Fibroblast of skin of abdomen (primary cell): ENCODE data around the gene XRCC1. TPM values are rescaled to one million over a fixed set of nuclear protein-coding genes. Genes with fewer than 3 reads are reported as not detected.
A peak's percentile ranks its signal among the peaks of the same experiment; 100 is the strongest.

ENCODE experiments used
- DNase-seq: peaks from one replicate; pipeline ENCODE4 v3.0.0-alpha.2; 2013
- polyA plus RNA-seq, 2 experiments: library from polyadenylated mRNA; unstranded; fragments of 120-200 nt; gene quantifications; one replicate each; pipeline ENCODE4 v1.2.1, GENCODE V29; 2013; ENCODE audit not compliant: insufficient read length in 2 of 2

The XRCC1 gene, protein sequence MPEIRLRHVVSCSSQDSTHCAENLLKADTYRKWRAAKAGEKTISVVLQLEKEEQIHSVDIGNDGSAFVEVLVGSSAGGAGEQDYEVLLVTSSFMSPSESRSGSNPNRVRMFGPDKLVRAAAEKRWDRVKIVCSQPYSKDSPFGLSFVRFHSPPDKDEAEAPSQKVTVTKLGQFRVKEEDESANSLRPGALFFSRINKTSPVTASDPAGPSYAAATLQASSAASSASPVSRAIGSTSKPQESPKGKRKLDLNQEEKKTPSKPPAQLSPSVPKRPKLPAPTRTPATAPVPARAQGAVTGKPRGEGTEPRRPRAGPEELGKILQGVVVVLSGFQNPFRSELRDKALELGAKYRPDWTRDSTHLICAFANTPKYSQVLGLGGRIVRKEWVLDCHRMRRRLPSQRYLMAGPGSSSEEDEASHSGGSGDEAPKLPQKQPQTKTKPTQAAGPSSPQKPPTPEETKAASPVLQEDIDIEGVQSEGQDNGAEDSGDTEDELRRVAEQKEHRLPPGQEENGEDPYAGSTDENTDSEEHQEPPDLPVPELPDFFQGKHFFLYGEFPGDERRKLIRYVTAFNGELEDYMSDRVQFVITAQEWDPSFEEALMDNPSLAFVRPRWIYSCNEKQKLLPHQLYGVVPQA
- polyA plus RNA-seq (2013, experiment 1 of 2; ENCODE audit: insufficient read length) = 38.2 TPM
- polyA plus RNA-seq (2013, experiment 2 of 2; ENCODE audit: insufficient read length) = 37.9 TPM

DNA sequence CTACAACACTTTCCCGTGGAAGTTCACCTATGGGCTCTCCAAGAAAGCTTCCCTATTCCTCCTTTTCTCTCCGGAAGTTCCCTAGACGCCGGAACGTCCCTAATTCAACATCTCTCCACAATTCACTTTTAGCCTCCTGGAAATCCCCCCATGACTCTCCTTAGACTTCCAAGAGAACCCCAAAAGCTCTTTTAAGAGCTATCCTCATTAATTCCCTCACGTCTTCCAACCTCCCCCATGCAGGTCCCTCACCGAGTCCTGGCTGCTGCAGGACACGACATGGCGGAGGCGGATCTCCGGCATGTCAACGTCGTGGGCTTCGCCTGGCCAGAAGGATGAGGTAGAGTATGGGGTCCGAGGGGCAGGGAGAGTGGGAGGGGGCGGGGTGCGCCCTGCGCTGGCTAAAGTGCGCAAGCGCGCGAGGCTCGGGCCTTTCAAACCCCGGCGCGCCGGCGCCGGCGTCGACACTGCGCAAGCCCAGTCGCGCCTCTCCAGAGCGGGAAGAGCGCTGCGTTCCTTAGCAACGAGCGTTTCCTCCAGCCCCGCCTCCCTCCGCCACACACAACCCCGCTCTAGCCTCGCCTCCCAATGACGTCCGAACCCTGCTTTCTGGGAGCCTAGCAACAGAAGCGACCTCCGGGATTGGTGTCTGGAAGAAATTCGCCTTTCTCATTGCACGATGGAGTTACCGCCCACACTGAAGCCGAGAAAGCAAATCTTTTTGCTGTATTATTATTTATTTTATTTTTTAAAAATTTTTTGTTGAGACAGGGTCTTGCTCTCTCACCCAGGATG lies at the start of gene XRCC1, which contains the start of gene PINLYP:
XRCC1 (minus strand) TSS at position 372 of the 795 bp plus-strand sequence; CDS start at position 303, 69 bp downstream.
PINLYP (plus strand) TSS at position 646 of the 795 bp plus-strand sequence. CDS start 1,391 bp downstream, outside the sequence.
- DNase-seq = peak; percentile 99

DNA sequence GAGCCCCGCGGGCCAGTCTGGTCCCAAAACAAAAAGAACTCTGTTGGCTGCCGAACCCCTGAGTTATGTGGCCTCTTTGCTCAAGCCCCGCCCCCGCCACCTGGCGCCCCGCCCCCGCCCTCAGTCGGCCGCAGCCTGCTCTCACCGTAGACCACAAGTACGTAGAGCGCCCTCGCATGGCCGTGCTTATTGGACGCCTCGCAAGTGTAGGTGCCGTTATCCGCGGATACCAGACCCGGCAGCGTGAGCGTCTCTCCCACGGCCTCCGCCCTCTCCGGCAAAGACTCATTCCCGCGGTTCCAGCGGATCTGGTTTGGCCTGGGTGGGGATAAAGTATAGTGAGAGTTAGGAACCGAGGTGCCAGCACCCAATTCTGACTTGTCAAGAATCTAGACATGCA lies 49.6 kb upstream of the XRCC1 start:
- DNase-seq = no peak

DNA sequence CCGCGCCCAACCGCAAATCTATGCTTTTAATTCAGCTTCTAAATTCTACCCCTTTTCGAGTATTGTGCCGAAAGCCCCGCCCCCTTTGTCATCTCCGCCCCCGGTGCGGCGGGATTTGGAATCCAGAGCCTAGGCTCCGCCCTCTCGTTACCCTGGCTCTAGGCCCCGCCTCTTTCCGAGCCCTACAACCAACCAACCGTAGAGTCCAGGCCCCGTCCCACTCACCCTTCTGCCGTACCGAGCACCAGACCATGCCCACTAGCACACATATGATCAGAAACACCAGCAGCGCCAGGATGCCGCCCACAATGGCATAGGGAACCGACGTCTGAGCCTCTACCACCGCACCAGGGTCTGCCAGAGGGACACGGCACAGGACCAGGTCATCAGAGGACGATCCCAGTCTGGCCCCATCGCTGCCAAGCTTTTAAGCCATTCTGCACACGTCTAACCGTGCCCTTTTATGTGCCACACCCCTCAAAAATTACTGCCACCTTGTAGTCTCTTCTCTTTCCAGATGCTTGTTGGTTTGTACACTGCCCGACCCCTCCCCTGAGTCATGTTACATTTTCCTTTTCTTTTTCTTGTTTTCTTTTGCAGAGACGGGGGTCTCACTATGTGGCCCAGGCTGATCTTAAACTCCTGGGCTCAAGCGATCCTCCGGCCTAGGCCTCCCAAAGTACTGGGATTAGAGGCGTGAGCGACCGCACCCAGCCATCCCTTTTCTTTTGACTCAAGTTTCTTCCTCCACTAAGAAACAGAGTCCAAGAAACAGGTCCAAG lies 48.8 kb upstream of the XRCC1 start:
- no peak for DNase-seq

GRCh38 chr19:43622956-43623355 lies 47.6 kb upstream of the XRCC1 start:
- DNase-seq = no peak

DNA sequence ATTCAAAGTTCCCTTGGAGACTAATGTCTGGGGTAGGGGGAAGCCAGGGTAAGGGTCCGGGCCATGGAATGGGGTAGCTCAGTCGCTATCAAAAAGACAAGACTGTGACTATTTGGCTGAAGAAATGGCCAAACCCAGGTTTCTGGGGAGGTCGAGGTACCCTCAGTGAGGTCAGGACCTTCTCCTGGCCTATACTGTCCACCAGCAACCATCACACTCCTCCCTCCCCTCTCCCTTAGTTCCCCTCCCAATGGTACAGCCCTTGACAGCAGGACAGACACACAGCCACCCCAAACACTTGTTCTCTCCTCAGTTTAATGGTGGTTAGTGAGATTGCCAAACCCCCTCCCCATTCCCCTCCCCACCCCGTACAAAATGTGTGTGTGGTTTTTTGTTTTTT lies 46.7 kb upstream of the XRCC1 start:
- no peak for DNase-seq

DNA sequence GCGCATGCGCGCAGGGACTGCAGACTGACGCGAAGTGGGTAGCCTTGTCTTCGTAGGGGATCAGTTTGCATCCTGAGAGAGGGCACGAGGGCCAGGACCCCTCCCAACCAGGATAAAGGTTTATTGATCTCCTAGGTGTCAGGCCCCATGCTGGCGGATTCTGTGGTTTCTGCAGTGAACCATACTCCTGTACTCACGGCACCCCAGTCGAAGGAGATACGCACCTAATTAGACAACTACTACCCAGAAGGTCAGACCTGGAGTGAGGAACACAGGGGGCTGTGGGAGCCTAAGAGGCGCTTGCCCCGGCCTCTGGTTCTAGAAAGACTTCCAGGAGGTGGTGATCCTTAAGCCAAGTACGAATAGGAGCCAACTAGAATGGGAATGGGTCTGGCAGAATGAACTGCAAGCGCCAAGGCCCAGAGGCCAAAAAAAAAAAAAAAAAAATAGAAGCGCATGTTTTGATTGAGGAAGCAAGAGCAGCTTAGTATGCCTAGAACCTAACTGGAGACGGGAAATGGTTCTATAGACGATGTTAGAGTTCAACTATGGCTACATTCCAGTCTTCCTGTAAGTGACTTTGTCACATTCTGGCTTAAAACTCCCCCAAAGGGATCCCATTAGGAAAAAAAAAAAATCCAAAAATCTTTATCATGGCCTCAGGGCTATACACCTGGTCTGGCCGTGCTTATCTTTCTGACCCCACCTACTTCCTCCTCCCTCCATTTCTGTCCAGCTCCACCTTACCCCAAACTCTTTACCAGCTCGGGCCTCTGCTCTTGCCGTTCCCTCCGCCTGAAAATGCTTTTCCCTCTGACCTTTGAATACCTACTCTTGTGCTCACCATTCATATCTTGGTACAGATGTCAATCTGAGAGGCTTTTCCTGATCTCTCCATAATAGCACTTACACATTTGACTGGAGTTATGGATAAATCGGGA lies 45.0 kb upstream of the XRCC1 start:
- DNase-seq = no peak

- peak; percentile 90 for DNase-seq
Observed at GRCh38 chr19:43619262-43620060, 44.1 kb upstream of the XRCC1 start, which contains the start of gene ZNF428. Gene ZNF428 (minus strand): TSS chr19:43619629. CDS start chr19:43614304, 5,325 bp downstream.

DNA sequence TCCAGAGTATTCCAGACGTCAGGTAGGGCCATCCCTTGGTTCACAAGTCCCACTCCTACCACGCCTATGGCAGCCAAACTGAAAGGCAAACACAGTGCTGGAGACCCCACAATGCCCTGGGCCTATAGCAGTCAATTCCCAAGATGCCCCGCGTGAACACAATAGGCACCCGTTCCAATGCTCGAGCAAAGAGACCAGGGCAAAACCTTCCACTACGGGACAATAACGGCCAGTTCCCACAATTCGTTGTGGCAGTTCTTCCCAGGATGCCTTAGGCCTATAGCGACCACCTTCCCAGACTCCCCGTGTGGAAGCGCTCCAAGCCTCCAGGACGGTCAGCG lies 43.6 kb upstream of the XRCC1 start:
- peak; percentile 29 for DNase-seq

- DNase-seq = no peak
Observed at GRCh38 chr19:43616954-43617353, 41.6 kb upstream of the XRCC1 start.

DNA sequence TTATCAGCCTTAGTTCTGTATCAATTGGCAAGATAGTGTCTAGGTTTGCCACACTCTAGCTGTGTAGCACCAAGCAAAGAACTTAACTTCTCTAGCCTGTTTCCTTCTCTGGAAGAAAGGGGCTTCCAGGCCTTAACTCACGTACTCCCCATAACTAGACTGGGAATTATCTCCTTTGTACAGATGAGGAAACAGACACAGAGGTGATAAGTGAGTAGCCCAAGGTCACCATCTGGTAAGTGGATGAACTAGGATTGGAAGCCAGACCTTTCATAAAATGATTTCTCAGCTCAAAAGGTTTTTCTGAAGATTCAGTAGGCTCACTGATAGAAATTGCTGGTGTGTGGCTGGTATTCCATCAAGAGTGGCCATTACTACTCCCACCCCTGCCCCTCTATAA lies 41.0 kb upstream of the XRCC1 start:
- no peak for DNase-seq

DNA sequence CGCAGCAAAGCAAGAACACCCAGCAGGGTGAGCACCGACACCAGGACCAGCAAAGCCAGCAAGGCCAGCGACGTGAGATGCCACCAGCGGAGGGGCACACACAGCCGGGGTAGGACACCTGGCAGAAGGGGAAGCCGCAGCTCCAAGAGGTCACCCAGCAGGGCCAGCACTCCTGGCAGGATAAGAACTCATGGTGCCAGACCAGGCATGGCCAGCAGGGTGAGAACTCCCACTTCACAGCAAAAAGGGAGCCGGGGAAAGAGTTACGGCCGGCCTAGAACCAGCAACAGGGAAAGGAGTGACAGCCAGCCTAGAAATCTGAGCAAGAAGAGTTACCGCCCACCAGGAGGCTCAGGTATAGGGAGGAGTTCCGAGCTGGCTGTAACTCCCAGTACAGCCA lies 37.0 kb upstream of the XRCC1 start:
- no peak for DNase-seq

DNA sequence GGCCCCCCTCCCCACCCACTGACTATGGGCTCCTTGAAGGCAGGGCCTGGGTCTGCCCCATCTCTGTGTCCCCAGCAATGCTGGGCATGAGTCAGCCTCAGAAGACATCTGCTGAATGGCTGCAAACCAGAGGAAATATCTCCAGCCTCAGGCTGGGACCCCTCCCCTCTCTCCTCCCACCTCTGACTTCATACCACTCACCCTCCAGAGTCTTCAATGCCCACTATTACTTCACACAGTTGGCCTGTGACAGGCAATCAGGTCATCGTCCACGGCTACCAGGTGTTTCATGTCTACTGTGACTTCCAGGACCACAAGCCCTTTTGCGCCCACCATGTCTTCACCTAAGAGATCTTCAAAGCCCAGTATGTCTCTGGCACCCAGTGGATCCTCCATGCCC lies 36.5 kb upstream of the XRCC1 start, which contains the start of gene SRRM5:
SRRM5 (plus strand) TSS at position 301 of the 400 bp plus-strand sequence; CDS start at position 335, 34 bp downstream.
- DNase-seq = no peak

GRCh38 chr19:43610493-43610892 lies 35.2 kb upstream of the XRCC1 start:
- no peak for DNase-seq

GRCh38 chr19:43609872-43610271 lies 34.5 kb upstream of the XRCC1 start:
- no peak for DNase-seq

DNA sequence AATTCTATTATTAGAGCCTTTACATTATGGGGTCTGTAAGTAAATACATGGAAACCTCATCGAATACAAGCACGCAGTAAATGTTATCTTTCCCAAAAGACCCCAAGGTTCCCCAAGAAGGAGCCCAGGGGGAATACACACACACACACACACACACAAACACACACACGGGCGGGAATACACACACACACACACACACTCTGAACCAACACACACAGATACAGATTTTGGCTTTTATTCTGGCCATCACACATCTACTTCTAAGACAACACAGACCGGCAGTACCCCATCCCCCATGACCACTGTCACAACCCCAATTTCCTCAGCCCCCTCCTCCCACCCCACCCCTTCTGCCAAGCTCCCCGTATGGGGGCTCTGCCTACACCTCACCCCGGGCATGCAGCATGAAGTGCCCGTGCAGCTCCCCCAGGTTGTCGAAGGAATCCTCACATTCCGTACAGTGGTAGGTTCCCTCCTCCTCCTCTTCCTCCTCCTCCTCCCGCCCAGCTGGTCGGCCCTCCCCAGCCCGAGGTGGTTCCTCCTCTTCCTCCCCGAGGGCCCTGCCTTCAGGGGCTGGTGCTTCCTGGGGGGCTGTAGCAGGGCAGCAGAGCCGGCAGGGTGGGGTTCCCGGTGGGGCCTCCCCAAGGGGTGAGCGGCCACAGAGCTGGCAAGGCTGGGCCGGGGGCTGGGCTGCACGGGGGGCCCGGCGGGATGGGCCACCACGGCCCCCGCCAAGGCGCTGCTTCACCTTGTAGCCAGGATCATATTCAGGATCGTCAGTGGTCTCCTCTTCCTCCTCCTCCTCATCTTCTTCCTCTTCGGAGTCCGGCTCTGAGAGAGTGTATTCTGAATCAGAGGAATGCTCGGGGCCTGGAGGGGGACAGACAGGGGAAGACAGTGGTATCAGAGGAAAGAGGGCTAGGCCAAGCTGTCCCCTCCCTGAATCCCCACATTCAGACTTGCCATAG lies 32.2 kb upstream of the XRCC1 start:
- DNase-seq = no peak

DNA sequence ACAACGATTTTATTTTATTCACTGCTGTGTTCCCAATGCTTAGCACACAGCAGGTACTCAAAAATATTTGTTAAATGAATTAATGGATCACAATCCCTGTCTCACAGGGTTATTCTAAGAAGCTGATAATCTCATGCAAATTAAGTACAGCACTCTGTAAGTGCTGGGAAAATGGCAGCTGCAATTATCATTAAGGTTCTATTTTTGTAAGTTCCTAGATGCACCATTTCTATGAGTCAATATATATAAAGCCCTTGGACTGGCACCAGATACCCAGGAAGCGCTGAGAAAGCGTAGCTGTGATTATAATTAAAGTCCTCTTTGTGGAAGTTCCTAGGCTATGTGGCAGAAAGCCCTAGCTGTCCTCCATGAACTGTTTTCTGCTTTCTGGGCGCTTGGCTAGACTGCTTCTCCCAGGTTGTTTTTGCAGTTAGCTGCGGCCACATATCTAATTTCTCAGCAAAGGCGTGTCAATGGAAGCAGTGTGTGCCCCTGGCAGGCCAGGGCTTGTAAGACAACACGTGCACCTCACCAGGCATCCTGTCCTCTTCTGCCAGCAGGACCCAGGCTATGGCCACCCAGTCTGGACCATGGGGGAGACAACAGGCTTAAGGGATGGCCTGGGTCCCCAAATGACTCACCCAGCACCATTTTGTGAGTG lies 31.4 kb upstream of the XRCC1 start:
- no peak for DNase-seq

DNA sequence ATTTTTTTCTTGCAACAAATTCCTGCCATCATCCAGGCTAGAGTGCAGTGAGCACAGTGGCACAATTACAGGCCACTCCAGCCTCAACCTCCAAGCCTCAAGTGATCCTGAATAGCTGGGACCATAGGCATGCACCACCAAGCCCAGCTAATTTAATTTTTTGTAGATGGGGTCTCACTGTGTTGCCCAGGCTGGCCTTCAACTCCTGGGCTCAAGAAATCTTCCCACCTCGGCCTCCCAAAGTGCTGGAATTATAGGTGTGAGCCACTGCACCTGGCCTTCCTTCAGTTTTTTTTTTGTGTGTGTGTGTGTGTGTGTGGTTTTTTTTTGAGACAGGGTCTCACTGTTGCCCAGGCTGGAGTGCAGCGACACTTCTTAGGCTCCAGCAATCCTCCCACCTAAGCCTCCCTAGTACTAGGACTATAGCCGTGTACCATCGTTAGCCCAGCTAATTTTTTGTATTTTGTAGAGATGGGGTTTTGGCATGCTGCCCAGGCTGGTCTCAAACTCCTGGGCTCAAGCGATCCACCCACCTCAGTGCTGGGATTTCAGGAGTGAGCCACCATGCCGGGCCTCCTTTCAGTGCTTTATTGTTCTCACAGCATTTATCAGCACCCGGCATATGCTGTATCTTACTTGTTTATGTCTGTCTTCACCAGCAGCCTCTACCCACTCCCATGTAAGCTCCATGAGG lies 30.7 kb upstream of the XRCC1 start:
- DNase-seq = no peak
